Smooth muscle cell of trachea (primary cell): ENCODE data around the gene DYRK3. TPM values are rescaled to one million over a fixed set of nuclear protein-coding genes. Genes with fewer than 3 reads are reported as not detected.

Source experiments
- total RNA-seq: library from RNA; depleted of rRNA; stranded (reverse); fragments of >200 nt; gene quantifications from 2 replicates; pipeline ENCODE4 v1.2.1, GENCODE V29; 2014

DYRK3 gene
- total RNA-seq = 31.7 and 37.2 TPM in 2 replicates

DNA sequence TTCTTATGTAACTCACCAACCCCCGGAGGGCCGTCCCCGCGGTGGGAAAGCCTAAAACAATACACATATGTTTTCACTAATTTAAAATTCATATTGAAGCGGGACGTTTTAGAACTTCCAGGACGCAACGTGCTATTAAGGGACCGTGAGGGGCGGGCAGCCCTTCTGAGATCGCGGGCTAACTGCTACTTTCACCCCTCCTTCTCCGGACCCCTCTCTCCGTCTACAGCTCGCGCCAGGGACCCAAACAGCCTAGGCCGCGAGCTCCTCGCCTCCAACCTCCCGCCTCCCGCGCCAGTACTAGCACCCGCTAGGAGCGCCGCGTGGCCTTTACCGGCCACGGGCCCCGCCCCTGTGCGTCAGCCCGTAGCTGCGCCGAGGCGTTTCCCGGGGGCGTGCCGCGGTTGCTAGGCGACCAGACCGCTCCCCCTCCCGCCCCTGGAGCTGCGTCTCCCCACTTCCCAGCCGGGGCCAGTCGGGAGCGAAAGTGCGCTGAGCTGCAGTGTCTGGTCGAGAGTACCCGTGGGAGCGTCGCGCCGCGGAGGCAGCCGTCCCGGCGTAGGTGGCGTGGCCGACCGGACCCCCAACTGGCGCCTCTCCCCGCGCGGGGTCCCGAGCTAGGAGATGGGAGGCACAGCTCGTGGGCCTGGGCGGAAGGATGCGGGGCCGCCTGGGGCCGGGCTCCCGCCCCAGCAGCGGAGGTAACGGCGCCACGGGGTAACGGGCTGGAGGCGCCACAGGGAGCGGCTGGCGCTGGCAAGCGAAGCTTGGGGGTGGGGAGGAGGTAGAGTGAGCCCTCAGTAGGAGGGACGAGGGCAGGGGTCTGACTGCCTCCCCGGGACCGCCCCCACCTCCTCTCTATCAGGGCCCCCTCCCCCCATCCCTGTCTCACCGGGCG is at the start of gene DYRK3:
Gene DYRK3, plus strand, starts transcription at position 457 of the 898 bp plus-strand sequence. Its CDS starts 168 bp downstream, at position 625.

DNA sequence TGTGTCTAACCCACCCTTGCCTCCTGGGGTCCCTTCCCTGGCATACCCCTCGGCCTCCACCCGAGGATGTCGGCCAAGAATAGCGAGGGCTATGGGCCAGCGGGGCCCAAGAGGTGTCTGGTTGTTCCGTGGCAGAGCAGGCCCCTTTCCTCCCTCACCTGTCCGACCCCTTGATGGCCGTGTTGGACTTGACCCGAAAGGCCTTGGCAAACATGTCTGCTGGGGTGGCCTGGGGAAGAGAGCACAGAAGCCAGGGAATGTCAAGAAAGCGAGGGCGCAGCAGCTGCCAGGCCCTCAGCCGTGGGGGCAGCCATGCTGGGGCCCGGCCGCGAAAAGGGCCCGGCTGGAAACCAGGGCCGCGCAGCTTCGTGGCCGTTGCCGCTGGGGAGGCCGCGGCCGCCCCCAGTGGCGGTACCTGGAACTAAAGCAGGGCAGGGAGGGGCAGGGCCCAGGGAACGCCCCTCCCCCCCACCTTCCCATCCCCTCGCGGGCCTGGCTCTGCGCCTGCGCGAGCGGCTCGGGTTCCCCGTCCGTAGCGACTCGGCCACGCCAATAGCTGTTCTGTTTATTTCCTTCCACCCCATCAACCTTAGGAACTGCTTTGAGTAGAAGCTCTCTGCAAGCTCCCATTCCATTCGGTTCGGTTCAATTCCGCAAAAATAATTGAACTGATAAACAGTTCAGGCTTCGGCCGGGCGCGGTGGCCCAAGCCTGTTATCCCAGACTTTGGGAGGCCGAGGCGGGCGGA is 23.0 kb upstream of the DYRK3 start, which contains the start of gene EIF2D:
Gene EIF2D, minus strand, starts transcription at position 337 of the 748 bp plus-strand sequence. Its CDS starts 123 bp downstream, at position 214.

DNA sequence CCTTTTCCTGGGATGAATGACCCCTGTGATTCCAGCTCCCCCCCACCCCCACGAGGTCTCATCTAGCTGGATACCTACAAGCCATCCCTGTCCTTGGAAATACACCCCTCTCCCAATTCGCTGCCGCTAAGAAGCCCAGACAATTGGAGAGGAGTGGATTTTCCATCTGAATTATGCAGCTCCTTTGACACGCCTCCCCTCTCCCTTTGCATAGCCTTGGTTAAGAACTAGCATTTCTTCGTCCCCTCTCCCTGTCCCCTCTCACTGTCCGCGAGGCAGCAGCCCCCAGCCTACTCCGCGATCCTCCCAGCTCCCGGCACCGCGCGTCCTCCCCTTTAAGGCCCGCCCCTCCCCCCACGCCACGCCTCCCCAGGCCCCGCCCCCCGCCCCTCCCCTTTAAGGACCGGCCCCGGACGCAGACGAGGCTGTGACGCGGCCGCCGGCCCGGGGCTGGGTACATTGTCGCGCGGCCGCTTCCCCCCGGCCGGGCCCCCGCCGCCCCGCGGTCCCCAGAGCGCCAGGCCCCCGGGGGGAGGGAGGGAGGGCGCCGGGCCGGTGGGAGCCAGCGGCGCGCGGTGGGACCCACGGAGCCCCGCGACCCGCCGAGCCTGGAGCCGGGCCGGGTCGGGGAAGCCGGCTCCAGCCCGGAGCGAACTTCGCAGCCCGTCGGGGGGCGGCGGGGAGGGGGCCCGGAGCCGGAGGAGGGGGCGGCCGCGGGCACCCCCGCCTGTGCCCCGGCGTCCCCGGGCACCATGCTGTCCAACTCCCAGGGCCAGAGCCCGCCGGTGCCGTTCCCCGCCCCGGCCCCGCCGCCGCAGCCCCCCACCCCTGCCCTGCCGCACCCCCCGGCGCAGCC is 49.4 kb downstream of the DYRK3 start, which contains the start of gene MAPKAPK2:
Gene MAPKAPK2, plus strand, starts transcription at position 428 of the 856 bp plus-strand sequence. Its CDS starts 325 bp downstream, at position 753.

Other genes with a start within 250 kb of the DYRK3 start
- 15.9 and 19.3 TPM in 2 replicates for gene IKBKE, start 165.1 kb upstream of the DYRK3 start, total RNA-seq
- 2.8 and 7.4 TPM in 2 replicates for gene RASSF5, start 128.0 kb upstream of the DYRK3 start, total RNA-seq
- gene EIF2D, start 23.1 kb upstream of the DYRK3 start, total RNA-seq = 54.1 and 62.4 TPM in 2 replicates
- gene MAPKAPK2, start 49.4 kb downstream of the DYRK3 start, total RNA-seq = 38.3 and 52.4 TPM in 2 replicates
- gene IL19, start 135.2 kb downstream of the DYRK3 start, total RNA-seq = not detected in 2 replicates
- gene IL10, start 137.0 kb downstream of the DYRK3 start, total RNA-seq = not detected in 2 replicates
- not detected in 2 replicates for gene IL20, start 230.1 kb downstream of the DYRK3 start, total RNA-seq